ENCODE measurements around the gene SFXN3. TPM values are rescaled to one million over a fixed set of nuclear protein-coding genes. Genes with fewer than 3 reads are reported as not detected.
A peak's percentile ranks its signal among the peaks of the same experiment; 100 is the strongest.

Gene SFXN3
- total RNA-seq, 1 experiment from 2014 or later, result 2.8 TPM

- Histone ChIP-seq H3K14ac (ENCODE audit: insufficient read depth, low read length) (no peak overlapping the region), H2BK20ac (ENCODE audit: low read depth, low read length, poor library complexity, severe bottlenecking) (no peak overlapping the region), H2BK12ac (ENCODE audit: insufficient read length, low read depth, low read length) (no peak overlapping the region), H2AFZ (ENCODE audit: low read length) (no peak overlapping the region), H3K23ac (ENCODE audit: insufficient read length, low read depth, low read length) (no peak overlapping the region), H2BK120ac (ENCODE audit: low read depth, low read length, poor library complexity, severe bottlenecking) (no peak overlapping the region), H2BK15ac (ENCODE audit: low read depth, low read length) (no peak overlapping the region), H4K8ac (replicated peaks; ENCODE audit: insufficient read length, low read depth, low read length) (no peak overlapping the region), H3K4ac (ENCODE audit: low read depth, low read length) (no peak overlapping the region), H4K20me1 (ENCODE audit: control insufficient read depth, insufficient read depth, insufficient read length) (no peaks in the 10 kb centered on the region), H4K5ac (ENCODE audit: insufficient read length, low read depth, low read length) (no peak overlapping the region), H3K27ac (ENCODE audit: insufficient read length, low read depth, low read length) (no peak overlapping the region), H4K91ac (ENCODE audit: insufficient read length, low read depth, low read length) (no peak overlapping the region), H3K4me2 (ENCODE audit: insufficient read depth, insufficient read length, low read length) (no peak overlapping the region), H3K4me1 (ENCODE audit: insufficient read depth, low read length) (peaks cover 2% of the 10 kb centered on the region; the same call in 1 of the 2 replicates), H3K27me3 (ENCODE audit: insufficient read depth, low read length) (no peaks in the 10 kb centered on the region), H3T11ph (ENCODE audit: low read length) (no peak overlapping the region), H2BK5ac (ENCODE audit: insufficient read length, low read length) (no peak overlapping the region), H3K9ac (ENCODE audit: extremely low read depth, insufficient read length, low read length) (no peak overlapping the region), H3K79me2 (ENCODE audit: insufficient read depth, low read length) (peaks cover 3% of the 10 kb centered on the region; the same call in 1 of the 2 replicates), H3K79me1 (ENCODE audit: insufficient read depth, low read depth, low read length, poor library complexity, severe bottlenecking) (no peaks in the 10 kb centered on the region), H3K56ac (ENCODE audit: insufficient read length, low read depth, low read length) (no peak overlapping the region), H2AK5ac (ENCODE audit: insufficient read length, low read length) (no peak overlapping the region), H3K23me2 (ENCODE audit: insufficient read length, low read depth, low read length, poor library complexity, severe bottlenecking) (peaks cover 26% of the 10 kb centered on the region), H3K18ac (ENCODE audit: insufficient read length, low read depth, low read length) (no peak overlapping the region), H3K9me3 (ENCODE audit: control insufficient read depth, low read depth, low read length) (no peaks in the 10 kb centered on the region)
- DNase-seq, result no peak
- WGBS (ENCODE audit: extremely low coverage, insufficient read length, low lambda C conversion rate), result no CpG with 5 or more reads among the region's 6 CpGs
- TF ChIP-seq CTCF (conservative IDR thresholded peaks at IDR 0.05), result no peak
- Mint-ChIP-seq H3K4me3 (no peak overlapping the region; a peak in 1 of 5 replicates), H3K27ac (0 out of 7 replicates have a peak overlapping the region, but pooled peaks of 1 of the 3 experiments have one; percentile 11), H3K27me3 (ENCODE audit: low read depth) (no peaks in the 10 kb centered on the region), H3K9me3 (no peaks in the 10 kb centered on the region; a peak in 2 of 5 replicates), H3K36me3 (ENCODE audit: insufficient read depth in 1 of 3, low read depth in 3 of 3) (peaks cover 31 to 43% (median 35%) of the 10 kb centered on the region in 3 experiments; a peak in 6 of 7 replicates), H3K4me1 (peaks cover 27 to 28% of the 10 kb centered on the region in 2 experiments)
These were observed 35.9 kb upstream of the SFXN3 start for GRCh38 chr10:100995181-100995580.

All from H9 (cell line).